LNCaP clone FGC (cell line): ENCODE measurements around the gene RAB3GAP2.

Source experiments
- DNase-seq: peaks from one replicate; pipeline ENCODE4 v3.0.0-alpha.2; 2011; ENCODE audit warnings: low read depth
- H3K4me3 ChIP-seq: 2 replicates; pipeline ENCODE4 v1.5.1; 2011; ENCODE audit warnings: mild to moderate bottlenecking, low read depth, low read length, control low read depth
- CTCF ChIP-seq: IDR thresholded peaks from 2 replicates; pipeline ENCODE4 v1.5.1; 2012; ENCODE audit warnings: mild to moderate bottlenecking; ENCODE audit not compliant: control insufficient read depth, insufficient read depth; ENCODE audit errors: extremely low read depth

RAB3GAP2 gene

GRCh38 chr1:220127076-220127475, 145.2 kb downstream of the RAB3GAP2 start:
- DNase-seq, result no peak
- H3K4me3 ChIP-seq, result no peak overlapping the region
- no peak for TF ChIP-seq CTCF

GRCh38 chr1:220124542-220124941, 147.7 kb downstream of the RAB3GAP2 start:
- no peak for TF ChIP-seq CTCF
- no peak overlapping the region for H3K4me3 ChIP-seq
- DNase-seq, result no peak

GRCh38 chr1:220123889-220124288, 148.4 kb downstream of the RAB3GAP2 start:
- H3K4me3 ChIP-seq, result no peak overlapping the region
- DNase-seq, result no peak
- peak; percentile 28; the same call in 1 of the 2 replicates for TF ChIP-seq CTCF

- no peak overlapping the region for H3K4me3 ChIP-seq
- DNase-seq, result no peak
- no peak for TF ChIP-seq CTCF
Observed at GRCh38 chr1:220123066-220123465, 149.2 kb downstream of the RAB3GAP2 start.

- H3K4me3 ChIP-seq, result no peak overlapping the region
- TF ChIP-seq CTCF, result no peak
- no peak for DNase-seq
Observed at GRCh38 chr1:220121791-220122530, 150.3 kb downstream of the RAB3GAP2 start.

- no peak overlapping the region for H3K4me3 ChIP-seq
- no peak for DNase-seq
- TF ChIP-seq CTCF, result no peak
Observed at GRCh38 chr1:220119043-220119512, 153.2 kb downstream of the RAB3GAP2 start.
